Esophagus squamous epithelium (tissue), 5 donors: ENCODE results near the gene PPRC1. TPM values are rescaled to one million over a fixed set of nuclear protein-coding genes. Genes with fewer than 3 reads are reported as not detected.
A peak's percentile ranks its signal among the peaks of the same experiment; 100 is the strongest.

Experiments
- DNase-seq: peaks from one replicate; lab custom pipeline; 2025; lab: John Stamatoyannopoulos, UW
- H3K27ac ChIP-seq, 4 donors: fragments of 200-600 bp; sonication (generic); one replicate each; pipeline ENCODE4 v1.5.1; 2016 to 2019; ENCODE audit warnings: mild to moderate bottlenecking in 1 of 4
- H3K27me3 ChIP-seq, 4 donors: fragments of 200-600 bp; sonication (generic); 1 replicate in 3 of 4; 2 replicates in 1 of 4; pipeline versions ENCODE4 v1.5.1 to v1.6.0; 2017 to 2021; ENCODE audit warnings: antibody characterized with exemption in 1 of 4
- H3K36me3 ChIP-seq, 3 donors: fragments of 200-600 bp; sonication (generic); one replicate each; pipeline ENCODE4 v1.5.1; 2016 to 2019
- H3K4me1 ChIP-seq, 3 donors: fragments of 200-600 bp; sonication (generic); one replicate each; pipeline ENCODE4 v1.5.1; 2017 to 2019
- H3K4me3 ChIP-seq, 4 donors: fragments of 200-600 bp; sonication (generic); 1 replicate in 3 of 4; 2 replicates in 1 of 4; pipeline ENCODE4 v1.5.1; 2016 to 2019; ENCODE audit warnings: mild to moderate bottlenecking in 2 of 4, moderate library complexity in 1 of 4
- H3K9me3 ChIP-seq, 3 donors: fragments of 200-600 bp; sonication (generic); one replicate each; pipeline ENCODE4 v1.5.1; 2016 to 2019
- CTCF ChIP-seq, 6 experiments: fragments of 450-650 bp in 4 of 6; fragments of 200-600 bp in 2 of 6; sonication (generic) in 2 of 6; IDR thresholded peaks; one replicate each; pipeline ENCODE4 v1.5.1; 2016 to 2019; ENCODE audit warnings: antibody characterized with exemption in 6 of 6, mild to moderate bottlenecking in 4 of 6, moderate library complexity in 4 of 6
- POLR2A ChIP-seq, 4 donors: fragments of 450-650 bp; IDR thresholded peaks; one replicate each; pipeline ENCODE4 v1.6.1; 2017; ENCODE audit warnings: antibody characterized with exemption in 4 of 4, mild to moderate bottlenecking in 4 of 4, moderate library complexity in 3 of 4
- WGBS, 2 donors: methylation state at CpG; one replicate each; pipeline ENCODE4 v1.1.5; 2018; 5-methylcytosine and 5-hydroxymethylcytosine counted together
- intact Hi-C: fragments of 100-400 bp; cut with DNase I; formaldehyde crosslinking; loops from one replicate; pipeline ENCODE4 v1.15.0; 2022
- total RNA-seq, 4 donors: library from RNA; depleted of rRNA; stranded (reverse); fragments of >200 nt; gene quantifications; one replicate each; pipeline ENCODE4 v1.1.0, GENCODE V29; 2016
- donor health status: DM: yes; HTN: yes; CAD: no.

Gene PPRC1
- total RNA-seq, 4 donors from 2014 or later, result 10.5 to 29.9 (median 27.2) TPM

- peaks cover 21 to 44% (median 30%) of the 10 kb centered on the region in 3 donors for H3K4me1 ChIP-seq
- intact Hi-C loops, result no loop called here
- WGBS, 2 donors, result 85 to 86% methylated on average over 18 of the region's 24 CpGs
- no peaks in the 10 kb centered on the region for H3K27me3 ChIP-seq
- no peak overlapping the region for H3K27ac ChIP-seq
- H3K9me3 ChIP-seq, result no peaks in the 10 kb centered on the region
- TF ChIP-seq CTCF (IDR thresholded peaks at IDR 0.05) (no peak), POLR2A (IDR thresholded peaks at IDR 0.05) (no peak)
- no peak overlapping the region for H3K4me3 ChIP-seq
- no peak for DNase-seq
- peaks cover 34 to 62% (median 51%) of the 10 kb centered on the region in 3 donors for H3K36me3 ChIP-seq
Observed at GRCh38 chr10:102109166-102110116, 23.4 kb upstream of the PPRC1 start.

- Histone ChIP-seq H3K27ac (no peak overlapping the region), H3K4me3 (no peak overlapping the region), H3K4me1 (peaks cover 35 to 62% (median 44%) of the 10 kb centered on the region in 3 donors), H3K9me3 (no peaks in the 10 kb centered on the region), H3K36me3 (peaks cover 34 to 56% (median 51%) of the 10 kb centered on the region in 3 donors), H3K27me3 (no peaks in the 10 kb centered on the region)
- WGBS, 2 donors, result 88 to 93% methylated on average over 10 to 11 of the region's 12 CpGs
- DNase-seq, result no peak
- no peak for TF ChIP-seq CTCF (IDR thresholded peaks at IDR 0.05)
- TF ChIP-seq POLR2A (IDR thresholded peaks at IDR 0.05), result no peak
- intact Hi-C loops, result no loop called here
Observed at GRCh38 chr10:102111276-102111675, 21.6 kb upstream of the PPRC1 start.

GRCh38 chr10:102112210-102112817 lies 20.5 kb upstream of the PPRC1 start:
- no peak for DNase-seq
- no peak for TF ChIP-seq CTCF (IDR thresholded peaks at IDR 0.05)
- TF ChIP-seq POLR2A (IDR thresholded peaks at IDR 0.05), result no peak
- Histone ChIP-seq H3K4me1 (peaks cover 45 to 72% (median 54%) of the 10 kb centered on the region in 3 donors), H3K4me3 (peak overlapping the region; percentile 58 to 90 (median 82)), H3K9me3 (no peaks in the 10 kb centered on the region), H3K27me3 (no peaks in the 10 kb centered on the region), H3K36me3 (peaks cover 34 to 47% (median 47%) of the 10 kb centered on the region in 3 donors), H3K27ac (peak overlapping the region in 3 of 4 donors; percentile 92 to 99 (median 98))
- 47% methylated on average over 3 of the region's 3 CpGs; no CpG with 5 or more reads in 1 of the 2 donors for WGBS, 2 donors
- intact Hi-C loops, result no loop called here

GRCh38 chr10:102113261-102113955 lies 19.4 kb upstream of the PPRC1 start:
- WGBS, 2 donors, result 16 to 37% methylated on average over 5 to 6 of the region's 7 CpGs
- Histone ChIP-seq H3K4me3 (peak overlapping the region; percentile 58 to 90 (median 82)), H3K27ac (peak overlapping the region; percentile 91 to 99 (median 95)), H3K36me3 (peaks cover 26 to 36% (median 36%) of the 10 kb centered on the region in 3 donors), H3K4me1 (peaks cover 56 to 83% (median 65%) of the 10 kb centered on the region in 3 donors), H3K27me3 (no peaks in the 10 kb centered on the region), H3K9me3 (no peaks in the 10 kb centered on the region)
- intact Hi-C loops, result no loop called here
- TF ChIP-seq CTCF (IDR thresholded peaks at IDR 0.05), result no peak
- TF ChIP-seq POLR2A (IDR thresholded peaks at IDR 0.05), result no peak
- no peak for DNase-seq
